H1 (cell line): Measurements from ENCODE around the gene CABLES2.

Experiments used
- CBX5 ChIP-seq: fragments of 300-800, 300-1000 bp; sonication (generic); IDR thresholded peaks from 2 replicates; pipeline ENCODE4 v1.7.1; 2016; ENCODE audit warnings: antibody characterized with exemption, low read length, low read depth
- CHD1 ChIP-seq: IDR thresholded peaks from 2 replicates; pipeline ENCODE4 v1.6.1; 2012; ENCODE audit warnings: low read depth, low read length, improper control_type of control experiment
- YY1 ChIP-seq: IDR thresholded peaks from 2 replicates; pipeline ENCODE4 v1.6.1; 2011; ENCODE audit warnings: low read depth, mild to moderate bottlenecking, low read length
- TF ChIP-seq, protein P1 (sequence below), 3 experiments: IDR thresholded peaks; 1 replicate in 2 of 3; 2 replicates in 1 of 3; pipeline versions ENCODE4 v1.5.1 to v1.6.1; 2011; ENCODE audit warnings: low read length in 3 of 3, mild to moderate bottlenecking in 3 of 3, inconsistent platforms in 2 of 3, low read depth in 1 of 3, moderate library complexity in 1 of 3; ENCODE audit not compliant: insufficient read depth in 1 of 3; ENCODE audit errors: control extremely low read depth in 1 of 3

GRCh38 chr20:62416651-62417637, 9.9 kb upstream of the CABLES2 start:
- TF ChIP-seq CHD1 (no peak), YY1 (no peak), CBX5 (no peak)
- TF ChIP-seq, protein P1, sequence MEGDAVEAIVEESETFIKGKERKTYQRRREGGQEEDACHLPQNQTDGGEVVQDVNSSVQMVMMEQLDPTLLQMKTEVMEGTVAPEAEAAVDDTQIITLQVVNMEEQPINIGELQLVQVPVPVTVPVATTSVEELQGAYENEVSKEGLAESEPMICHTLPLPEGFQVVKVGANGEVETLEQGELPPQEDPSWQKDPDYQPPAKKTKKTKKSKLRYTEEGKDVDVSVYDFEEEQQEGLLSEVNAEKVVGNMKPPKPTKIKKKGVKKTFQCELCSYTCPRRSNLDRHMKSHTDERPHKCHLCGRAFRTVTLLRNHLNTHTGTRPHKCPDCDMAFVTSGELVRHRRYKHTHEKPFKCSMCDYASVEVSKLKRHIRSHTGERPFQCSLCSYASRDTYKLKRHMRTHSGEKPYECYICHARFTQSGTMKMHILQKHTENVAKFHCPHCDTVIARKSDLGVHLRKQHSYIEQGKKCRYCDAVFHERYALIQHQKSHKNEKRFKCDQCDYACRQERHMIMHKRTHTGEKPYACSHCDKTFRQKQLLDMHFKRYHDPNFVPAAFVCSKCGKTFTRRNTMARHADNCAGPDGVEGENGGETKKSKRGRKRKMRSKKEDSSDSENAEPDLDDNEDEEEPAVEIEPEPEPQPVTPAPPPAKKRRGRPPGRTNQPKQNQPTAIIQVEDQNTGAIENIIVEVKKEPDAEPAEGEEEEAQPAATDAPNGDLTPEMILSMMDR (IDR thresholded peaks at IDR 0.05; ENCODE audit: control extremely low read depth in 1 of 3, insufficient read depth in 1 of 3, low read depth in 1 of 3, low read length in 3 of 3) = no peak
